ENCODE results near the gene HSD3B7.

DNA sequence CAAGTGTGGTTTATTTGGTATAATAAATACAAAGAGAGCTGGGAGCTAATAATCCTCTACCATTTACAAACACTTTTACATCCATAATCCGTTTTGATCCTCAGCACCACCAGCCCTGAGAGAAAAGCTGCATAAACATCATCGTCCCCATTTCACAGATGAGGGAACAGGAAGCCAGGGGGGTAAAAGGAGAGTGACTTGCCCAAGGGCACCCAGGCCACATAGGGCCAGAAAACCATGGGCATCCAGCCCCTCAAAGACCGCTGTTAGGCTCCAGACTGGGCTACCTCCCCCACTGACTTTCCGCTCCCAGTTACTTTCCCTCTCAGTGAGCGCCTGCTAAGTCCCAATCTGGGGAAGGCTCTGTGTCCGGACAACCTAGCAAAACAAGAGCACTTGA is 18.7 kb downstream of the HSD3B7 start:
- no peak for TF ChIP-seq POLR2AphosphoS5 (IDR thresholded peaks at IDR 0.05; ENCODE audit: low read depth)
- TF ChIP-seq, protein P1, sequence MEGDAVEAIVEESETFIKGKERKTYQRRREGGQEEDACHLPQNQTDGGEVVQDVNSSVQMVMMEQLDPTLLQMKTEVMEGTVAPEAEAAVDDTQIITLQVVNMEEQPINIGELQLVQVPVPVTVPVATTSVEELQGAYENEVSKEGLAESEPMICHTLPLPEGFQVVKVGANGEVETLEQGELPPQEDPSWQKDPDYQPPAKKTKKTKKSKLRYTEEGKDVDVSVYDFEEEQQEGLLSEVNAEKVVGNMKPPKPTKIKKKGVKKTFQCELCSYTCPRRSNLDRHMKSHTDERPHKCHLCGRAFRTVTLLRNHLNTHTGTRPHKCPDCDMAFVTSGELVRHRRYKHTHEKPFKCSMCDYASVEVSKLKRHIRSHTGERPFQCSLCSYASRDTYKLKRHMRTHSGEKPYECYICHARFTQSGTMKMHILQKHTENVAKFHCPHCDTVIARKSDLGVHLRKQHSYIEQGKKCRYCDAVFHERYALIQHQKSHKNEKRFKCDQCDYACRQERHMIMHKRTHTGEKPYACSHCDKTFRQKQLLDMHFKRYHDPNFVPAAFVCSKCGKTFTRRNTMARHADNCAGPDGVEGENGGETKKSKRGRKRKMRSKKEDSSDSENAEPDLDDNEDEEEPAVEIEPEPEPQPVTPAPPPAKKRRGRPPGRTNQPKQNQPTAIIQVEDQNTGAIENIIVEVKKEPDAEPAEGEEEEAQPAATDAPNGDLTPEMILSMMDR (IDR thresholded peaks at IDR 0.05; ENCODE audit: insufficient read depth, low read length): no peak
- TF ChIP-seq, protein P2, sequence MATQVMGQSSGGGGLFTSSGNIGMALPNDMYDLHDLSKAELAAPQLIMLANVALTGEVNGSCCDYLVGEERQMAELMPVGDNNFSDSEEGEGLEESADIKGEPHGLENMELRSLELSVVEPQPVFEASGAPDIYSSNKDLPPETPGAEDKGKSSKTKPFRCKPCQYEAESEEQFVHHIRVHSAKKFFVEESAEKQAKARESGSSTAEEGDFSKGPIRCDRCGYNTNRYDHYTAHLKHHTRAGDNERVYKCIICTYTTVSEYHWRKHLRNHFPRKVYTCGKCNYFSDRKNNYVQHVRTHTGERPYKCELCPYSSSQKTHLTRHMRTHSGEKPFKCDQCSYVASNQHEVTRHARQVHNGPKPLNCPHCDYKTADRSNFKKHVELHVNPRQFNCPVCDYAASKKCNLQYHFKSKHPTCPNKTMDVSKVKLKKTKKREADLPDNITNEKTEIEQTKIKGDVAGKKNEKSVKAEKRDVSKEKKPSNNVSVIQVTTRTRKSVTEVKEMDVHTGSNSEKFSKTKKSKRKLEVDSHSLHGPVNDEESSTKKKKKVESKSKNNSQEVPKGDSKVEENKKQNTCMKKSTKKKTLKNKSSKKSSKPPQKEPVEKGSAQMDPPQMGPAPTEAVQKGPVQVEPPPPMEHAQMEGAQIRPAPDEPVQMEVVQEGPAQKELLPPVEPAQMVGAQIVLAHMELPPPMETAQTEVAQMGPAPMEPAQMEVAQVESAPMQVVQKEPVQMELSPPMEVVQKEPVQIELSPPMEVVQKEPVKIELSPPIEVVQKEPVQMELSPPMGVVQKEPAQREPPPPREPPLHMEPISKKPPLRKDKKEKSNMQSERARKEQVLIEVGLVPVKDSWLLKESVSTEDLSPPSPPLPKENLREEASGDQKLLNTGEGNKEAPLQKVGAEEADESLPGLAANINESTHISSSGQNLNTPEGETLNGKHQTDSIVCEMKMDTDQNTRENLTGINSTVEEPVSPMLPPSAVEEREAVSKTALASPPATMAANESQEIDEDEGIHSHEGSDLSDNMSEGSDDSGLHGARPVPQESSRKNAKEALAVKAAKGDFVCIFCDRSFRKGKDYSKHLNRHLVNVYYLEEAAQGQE (IDR thresholded peaks at IDR 0.05; ENCODE audit: insufficient replicate concordance, low read depth): no peak

All from HL-60 (cell line).